ENCODE results near the gene SNX24. TPM values are rescaled to one million over a fixed set of nuclear protein-coding genes. Genes with fewer than 3 reads are reported as not detected.

Gene SNX24
- total RNA-seq, 1 donor from 2014 or later = 57.0 TPM

- no peak for DNase-seq (ENCODE audit: low read depth)
- no peaks in the 10 kb centered on the region for H3K27me3 ChIP-seq (ENCODE audit: control insufficient read depth, insufficient read depth, low read length)
- no peak for TF ChIP-seq CTCF (IDR thresholded peaks at IDR 0.05; ENCODE audit: insufficient read depth, low read length, poor library complexity, severe bottlenecking)
- no peaks in the 10 kb centered on the region for H3K36me3 ChIP-seq (ENCODE audit: control insufficient read depth, insufficient read depth, low read length)
- H3K4me3 ChIP-seq (ENCODE audit: low read depth, low read length) = no peak overlapping the region
Observed at GRCh38 chr5:122831984-122832383, 13.4 kb upstream of the SNX24 start.

- TF ChIP-seq CTCF (IDR thresholded peaks at IDR 0.05; ENCODE audit: insufficient read depth, low read length, poor library complexity, severe bottlenecking) = no peak
- H3K27me3 ChIP-seq (ENCODE audit: control insufficient read depth, insufficient read depth, low read length) = no peaks in the 10 kb centered on the region
- no peaks in the 10 kb centered on the region for H3K36me3 ChIP-seq (ENCODE audit: control insufficient read depth, insufficient read depth, low read length)
- H3K4me3 ChIP-seq (ENCODE audit: low read depth, low read length) = no peak overlapping the region
- DNase-seq (ENCODE audit: low read depth) = no peak
Observed at GRCh38 chr5:122835681-122836080, 9.7 kb upstream of the SNX24 start.

GRCh38 chr5:122836947-122837346, 8.5 kb upstream of the SNX24 start:
- no peak for TF ChIP-seq CTCF (IDR thresholded peaks at IDR 0.05; ENCODE audit: insufficient read depth, low read length, poor library complexity, severe bottlenecking)
- Histone ChIP-seq H3K36me3 (ENCODE audit: control insufficient read depth, insufficient read depth, low read length) (no peaks in the 10 kb centered on the region), H3K4me3 (ENCODE audit: low read depth, low read length) (no peak overlapping the region), H3K27me3 (ENCODE audit: control insufficient read depth, insufficient read depth, low read length) (no peaks in the 10 kb centered on the region)
- no peak for DNase-seq (ENCODE audit: low read depth)

GRCh38 chr5:122839731-122840130, 5.7 kb upstream of the SNX24 start:
- DNase-seq (ENCODE audit: low read depth) = no peak
- no peak for TF ChIP-seq CTCF (IDR thresholded peaks at IDR 0.05; ENCODE audit: insufficient read depth, low read length, poor library complexity, severe bottlenecking)
- no peaks in the 10 kb centered on the region for H3K27me3 ChIP-seq (ENCODE audit: control insufficient read depth, insufficient read depth, low read length)
- H3K36me3 ChIP-seq (ENCODE audit: control insufficient read depth, insufficient read depth, low read length) = no peaks in the 10 kb centered on the region
- no peak overlapping the region for H3K4me3 ChIP-seq (ENCODE audit: low read depth, low read length)

GRCh38 chr5:122842016-122842580, 3.3 kb upstream of the SNX24 start:
- Histone ChIP-seq H3K27me3 (ENCODE audit: control insufficient read depth, insufficient read depth, low read length) (no peaks in the 10 kb centered on the region), H3K36me3 (ENCODE audit: control insufficient read depth, insufficient read depth, low read length) (no peaks in the 10 kb centered on the region), H3K4me3 (ENCODE audit: low read depth, low read length) (no peak overlapping the region)
- DNase-seq (ENCODE audit: low read depth) = no peak
- no peak for TF ChIP-seq CTCF (IDR thresholded peaks at IDR 0.05; ENCODE audit: insufficient read depth, low read length, poor library complexity, severe bottlenecking)

All from kidney epithelial cell (primary cell).